Vagina (tissue), 2 donors: ENCODE results near the gene CRY2.

ENCODE experiments used
- POLR2AphosphoS5 ChIP-seq, 2 donors: sonication (generic); formaldehyde crosslinking; IDR thresholded peaks; one replicate each; pipeline ENCODE4 v1.9.0; 2017; ENCODE audit warnings: antibody characterized with exemption in 2 of 2, mild to moderate bottlenecking in 2 of 2, low read depth in 1 of 2; ENCODE audit not compliant: insufficient read depth in 1 of 2
- TF ChIP-seq, protein P1 (sequence below), 3 experiments: fragments of 450-650 bp in 2 of 3; fragments of 200-600 bp in 1 of 3; sonication (generic) in 1 of 3; IDR thresholded peaks; one replicate each; pipeline ENCODE4 v1.5.1; 2017 to 2019; ENCODE audit warnings: antibody characterized with exemption in 3 of 3, mild to moderate bottlenecking in 2 of 3, moderate library complexity in 2 of 3

DNA sequence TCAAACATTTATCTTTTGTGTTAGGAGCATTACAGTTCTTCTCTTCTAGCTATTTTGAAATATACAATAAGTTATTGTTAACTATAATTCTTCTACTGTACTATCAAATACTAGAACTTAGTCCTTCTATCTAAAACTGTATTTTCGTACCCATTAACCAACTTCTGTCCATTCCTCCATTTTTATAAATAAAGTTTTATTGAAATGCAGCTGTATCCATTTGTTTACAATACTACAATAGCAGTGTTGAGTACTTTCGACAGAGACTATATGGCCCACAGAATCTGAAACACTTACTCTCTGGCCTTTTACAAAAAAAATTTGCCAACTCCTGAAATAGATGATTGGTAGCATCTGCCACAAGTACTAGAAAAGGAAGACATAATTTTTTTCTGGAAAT, 47.0 kb upstream of the CRY2 start:
- TF ChIP-seq, protein P1, sequence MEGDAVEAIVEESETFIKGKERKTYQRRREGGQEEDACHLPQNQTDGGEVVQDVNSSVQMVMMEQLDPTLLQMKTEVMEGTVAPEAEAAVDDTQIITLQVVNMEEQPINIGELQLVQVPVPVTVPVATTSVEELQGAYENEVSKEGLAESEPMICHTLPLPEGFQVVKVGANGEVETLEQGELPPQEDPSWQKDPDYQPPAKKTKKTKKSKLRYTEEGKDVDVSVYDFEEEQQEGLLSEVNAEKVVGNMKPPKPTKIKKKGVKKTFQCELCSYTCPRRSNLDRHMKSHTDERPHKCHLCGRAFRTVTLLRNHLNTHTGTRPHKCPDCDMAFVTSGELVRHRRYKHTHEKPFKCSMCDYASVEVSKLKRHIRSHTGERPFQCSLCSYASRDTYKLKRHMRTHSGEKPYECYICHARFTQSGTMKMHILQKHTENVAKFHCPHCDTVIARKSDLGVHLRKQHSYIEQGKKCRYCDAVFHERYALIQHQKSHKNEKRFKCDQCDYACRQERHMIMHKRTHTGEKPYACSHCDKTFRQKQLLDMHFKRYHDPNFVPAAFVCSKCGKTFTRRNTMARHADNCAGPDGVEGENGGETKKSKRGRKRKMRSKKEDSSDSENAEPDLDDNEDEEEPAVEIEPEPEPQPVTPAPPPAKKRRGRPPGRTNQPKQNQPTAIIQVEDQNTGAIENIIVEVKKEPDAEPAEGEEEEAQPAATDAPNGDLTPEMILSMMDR (IDR thresholded peaks at IDR 0.05), result no peak
- TF ChIP-seq POLR2AphosphoS5 (IDR thresholded peaks at IDR 0.05; ENCODE audit: insufficient read depth in 1 of 2, low read depth in 1 of 2), result no peak
